Measurements from ENCODE around the gene ZNF629. TPM values are rescaled to one million over a fixed set of nuclear protein-coding genes. Genes with fewer than 3 reads are reported as not detected.
"Not testable (repeated sequence)": the region's sequence is repeated elsewhere in the genome, so short reads cannot be mapped to it uniquely, and the experiment has no call there.

The ZNF629 gene
- polyA plus RNA-seq, 2 of the 4 experiments (the other 2 are of a cell fraction) = 5.9 to 13.6 TPM

DNA sequence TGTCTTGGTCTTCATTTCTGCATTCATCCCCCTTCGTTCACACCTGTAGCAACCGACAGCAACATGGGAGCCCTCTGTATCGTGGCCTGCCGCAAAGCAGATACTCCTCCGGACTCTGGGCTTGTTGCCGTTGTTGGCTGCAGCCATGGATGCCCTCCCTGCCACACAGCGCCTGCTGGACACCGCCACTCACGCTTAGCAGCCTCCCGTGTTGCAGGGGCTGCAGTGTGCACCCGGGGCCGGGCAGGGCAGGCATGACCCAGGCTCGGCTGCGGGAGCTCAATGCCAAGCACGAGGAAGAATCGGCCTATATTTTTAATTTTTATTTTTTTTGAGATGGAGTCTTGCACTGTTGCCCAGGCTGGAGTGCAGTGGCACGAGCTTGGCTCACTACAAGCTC, 34.9 kb upstream of the ZNF629 start:
- Histone ChIP-seq H3K4me3 (no peak overlapping the region), H3K27ac (no peak overlapping the region), H3K4me2 (no peak overlapping the region), H3K9me3 (no peaks in the 10 kb centered on the region), H3K4me1 (no peaks in the 10 kb centered on the region)
- CTCF ChIA-PET = interaction anchor here (1.3 to 3.8 kb wide), 3 partner anchors 17 to 120 kb away, joined by 4 to 17 read pairs (median 6); no protein-coding TSS in a partner anchor
- FAIRE-seq (no peak), DNase-seq (ENCODE audit: low read depth in 1 of 2, low spot score in 1 of 2) (no peak), ATAC-seq (no peak)
- TF ChIP-seq, protein P1, sequence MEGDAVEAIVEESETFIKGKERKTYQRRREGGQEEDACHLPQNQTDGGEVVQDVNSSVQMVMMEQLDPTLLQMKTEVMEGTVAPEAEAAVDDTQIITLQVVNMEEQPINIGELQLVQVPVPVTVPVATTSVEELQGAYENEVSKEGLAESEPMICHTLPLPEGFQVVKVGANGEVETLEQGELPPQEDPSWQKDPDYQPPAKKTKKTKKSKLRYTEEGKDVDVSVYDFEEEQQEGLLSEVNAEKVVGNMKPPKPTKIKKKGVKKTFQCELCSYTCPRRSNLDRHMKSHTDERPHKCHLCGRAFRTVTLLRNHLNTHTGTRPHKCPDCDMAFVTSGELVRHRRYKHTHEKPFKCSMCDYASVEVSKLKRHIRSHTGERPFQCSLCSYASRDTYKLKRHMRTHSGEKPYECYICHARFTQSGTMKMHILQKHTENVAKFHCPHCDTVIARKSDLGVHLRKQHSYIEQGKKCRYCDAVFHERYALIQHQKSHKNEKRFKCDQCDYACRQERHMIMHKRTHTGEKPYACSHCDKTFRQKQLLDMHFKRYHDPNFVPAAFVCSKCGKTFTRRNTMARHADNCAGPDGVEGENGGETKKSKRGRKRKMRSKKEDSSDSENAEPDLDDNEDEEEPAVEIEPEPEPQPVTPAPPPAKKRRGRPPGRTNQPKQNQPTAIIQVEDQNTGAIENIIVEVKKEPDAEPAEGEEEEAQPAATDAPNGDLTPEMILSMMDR (IDR thresholded peaks at IDR 0.05) = no peak
- TF ChIP-seq EHF (CRISPR knock-in tag; IDR thresholded peaks at IDR 0.05) (no peak), NR3C1 (IDR thresholded peaks at IDR 0.05) (no peak), JUNB (IDR thresholded peaks at IDR 0.05) (no peak), RNF2 (IDR thresholded peaks at IDR 0.05; ENCODE audit: borderline replicate concordance, low read depth) (no peak), RCOR1 (IDR thresholded peaks at IDR 0.05; ENCODE audit: low read depth, low read length) (no peak), TP53 (CRISPR knock-in tag; IDR thresholded peaks at IDR 0.05) (no peak), CHD4 (IDR thresholded peaks at IDR 0.05; ENCODE audit: borderline replicate concordance) (no peak), HOXB13 (CRISPR knock-in tag; IDR thresholded peaks at IDR 0.05; ENCODE audit: low read depth) (no peak), RAD21 (conservative IDR thresholded peaks at IDR 0.05 in 1 of 2, IDR thresholded peaks at IDR 0.05 in 1 of 2) (no peak), POLR2AphosphoS2 (conservative IDR thresholded peaks at IDR 0.05; ENCODE audit: low read length) (no peak)
- TF ChIP-seq, protein P2, sequence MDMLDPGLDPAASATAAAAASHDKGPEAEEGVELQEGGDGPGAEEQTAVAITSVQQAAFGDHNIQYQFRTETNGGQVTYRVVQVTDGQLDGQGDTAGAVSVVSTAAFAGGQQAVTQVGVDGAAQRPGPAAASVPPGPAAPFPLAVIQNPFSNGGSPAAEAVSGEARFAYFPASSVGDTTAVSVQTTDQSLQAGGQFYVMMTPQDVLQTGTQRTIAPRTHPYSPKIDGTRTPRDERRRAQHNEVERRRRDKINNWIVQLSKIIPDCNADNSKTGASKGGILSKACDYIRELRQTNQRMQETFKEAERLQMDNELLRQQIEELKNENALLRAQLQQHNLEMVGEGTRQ (IDR thresholded peaks at IDR 0.05) = no peak
- 83% methylated on average over 17 of the region's 17 CpGs for WGBS (ENCODE audit: missing lambda C conversion rate)
- POLR2A ChIA-PET = no interaction called here

DNA sequence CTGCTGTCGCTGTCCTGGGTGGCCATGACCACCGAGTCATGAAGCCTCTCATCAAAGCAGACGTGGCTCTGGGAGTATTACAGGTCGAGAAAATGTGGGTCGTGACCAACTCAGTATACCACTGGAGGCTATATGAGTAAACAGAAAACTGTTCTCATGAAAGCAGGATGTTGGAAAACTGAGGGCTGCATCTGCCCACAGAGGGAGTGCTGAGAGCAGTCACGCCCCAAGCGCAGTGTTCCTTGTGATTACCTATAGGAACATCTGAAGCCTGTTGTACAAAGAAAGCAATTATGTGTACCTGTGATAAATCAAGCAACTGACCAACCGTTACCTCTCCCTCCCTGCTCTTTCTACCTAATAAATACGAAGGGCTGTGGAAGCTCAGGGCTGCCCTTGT, 34.4 kb upstream of the ZNF629 start:
- H3K4me1 ChIP-seq; H3K4me3 ChIP-seq; POLR2A ChIA-PET; H3K4me2 ChIP-seq; H3K9me3 ChIP-seq; DNase-seq (ENCODE audit: low read depth in 1 of 2, low spot score in 1 of 2); H3K27ac ChIP-seq; FAIRE-seq: not testable (repeated sequence)
- 58% methylated on average over 9 of the region's 9 CpGs for WGBS (ENCODE audit: missing lambda C conversion rate)
- CTCF ChIA-PET = interaction anchor here (0.6 to 3.8 kb wide), 2 partner anchors 22 to 65 kb away, joined by 3 to 17 read pairs; no protein-coding TSS in a partner anchor
- ATAC-seq = peak in 1 of 2 experiments; percentile 45; a peak in 2 of 6 replicates

DNA sequence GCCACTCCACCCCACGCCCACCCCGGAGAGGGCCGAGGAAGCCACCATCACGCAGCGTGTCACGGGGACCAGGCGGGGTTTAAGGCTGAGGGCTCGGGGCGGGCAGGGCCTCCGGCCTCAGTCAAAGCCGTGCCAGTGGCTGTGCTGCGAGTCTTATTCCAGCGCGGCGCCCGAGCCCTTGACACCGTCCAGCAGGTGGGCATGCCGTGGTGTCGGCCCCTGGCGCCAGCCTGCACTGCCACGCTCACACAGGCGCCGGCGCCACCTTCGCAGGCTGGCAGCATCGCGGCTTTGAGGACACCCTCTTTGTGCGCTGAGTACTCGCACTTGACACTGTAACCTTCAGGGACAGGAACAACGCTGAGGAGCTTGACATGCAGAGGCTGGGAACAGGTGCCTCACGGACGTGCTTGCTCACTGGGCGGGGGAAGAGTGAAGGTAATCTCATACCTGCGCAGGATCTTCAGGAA, 34.0 kb upstream of the ZNF629 start:
- Histone ChIP-seq H3K27ac (no peak overlapping the region), H3K4me2 (no peak overlapping the region), H3K4me1 (no peaks in the 10 kb centered on the region), H3K4me3 (no peak overlapping the region), H3K9me3 (no peaks in the 10 kb centered on the region)
- peak; percentile 30 to 41; a peak in 3 of 6 replicates for ATAC-seq
- FAIRE-seq = no peak
- ChIA-PET POLR2A (no interaction called here), CTCF (interaction anchor here (0.6 to 3.8 kb wide), 2 partner anchors 22 to 65 kb away, joined by 3 to 17 read pairs; no protein-coding TSS in a partner anchor)
- TF ChIP-seq NFE2L2 (conservative IDR thresholded peaks at IDR 0.05; ENCODE audit: low read length) (no peak), SREBF2 (IDR thresholded peaks at IDR 0.05) (no peak), PHF8 (IDR thresholded peaks at IDR 0.05; ENCODE audit: borderline replicate concordance, low read depth) (no peak), CBX8 (IDR thresholded peaks at IDR 0.05) (no peak), MAFK (IDR thresholded peaks at IDR 0.05; ENCODE audit: partially characterized antibody) (no peak), KDM5A (IDR thresholded peaks at IDR 0.05) (no peak), EHF (CRISPR knock-in tag; IDR thresholded peaks at IDR 0.05) (no peak), FOXS1 (CRISPR knock-in tag; IDR thresholded peaks at IDR 0.05) (no peak), FOSL2 (IDR thresholded peaks at IDR 0.05) (no peak), FOSL2 (CRISPR knock-in tag; IDR thresholded peaks at IDR 0.05) (no peak), ZC3H11A (IDR thresholded peaks at IDR 0.05) (no peak), RFX5 (IDR thresholded peaks at IDR 0.05) (no peak), CBX2 (IDR thresholded peaks at IDR 0.05; ENCODE audit: borderline replicate concordance, low read depth) (no peak)
- TF ChIP-seq, protein P3, sequence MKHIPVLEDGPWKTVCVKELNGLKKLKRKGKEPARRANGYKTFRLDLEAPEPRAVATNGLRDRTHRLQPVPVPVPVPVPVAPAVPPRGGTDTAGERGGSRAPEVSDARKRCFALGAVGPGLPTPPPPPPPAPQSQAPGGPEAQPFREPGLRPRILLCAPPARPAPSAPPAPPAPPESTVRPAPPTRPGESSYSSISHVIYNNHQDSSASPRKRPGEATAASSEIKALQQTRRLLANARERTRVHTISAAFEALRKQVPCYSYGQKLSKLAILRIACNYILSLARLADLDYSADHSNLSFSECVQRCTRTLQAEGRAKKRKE (CRISPR knock-in tag; IDR thresholded peaks at IDR 0.05; ENCODE audit: low read depth) = no peak
- TF ChIP-seq, protein P4, sequence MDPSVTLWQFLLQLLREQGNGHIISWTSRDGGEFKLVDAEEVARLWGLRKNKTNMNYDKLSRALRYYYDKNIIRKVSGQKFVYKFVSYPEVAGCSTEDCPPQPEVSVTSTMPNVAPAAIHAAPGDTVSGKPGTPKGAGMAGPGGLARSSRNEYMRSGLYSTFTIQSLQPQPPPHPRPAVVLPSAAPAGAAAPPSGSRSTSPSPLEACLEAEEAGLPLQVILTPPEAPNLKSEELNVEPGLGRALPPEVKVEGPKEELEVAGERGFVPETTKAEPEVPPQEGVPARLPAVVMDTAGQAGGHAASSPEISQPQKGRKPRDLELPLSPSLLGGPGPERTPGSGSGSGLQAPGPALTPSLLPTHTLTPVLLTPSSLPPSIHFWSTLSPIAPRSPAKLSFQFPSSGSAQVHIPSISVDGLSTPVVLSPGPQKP (IDR thresholded peaks at IDR 0.05; ENCODE audit: low read depth, low read length) = no peak
- TF ChIP-seq, protein P5, sequence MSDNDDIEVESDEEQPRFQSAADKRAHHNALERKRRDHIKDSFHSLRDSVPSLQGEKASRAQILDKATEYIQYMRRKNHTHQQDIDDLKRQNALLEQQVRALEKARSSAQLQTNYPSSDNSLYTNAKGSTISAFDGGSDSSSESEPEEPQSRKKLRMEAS (IDR thresholded peaks at IDR 0.05) = no peak
- TF ChIP-seq, protein P6, sequence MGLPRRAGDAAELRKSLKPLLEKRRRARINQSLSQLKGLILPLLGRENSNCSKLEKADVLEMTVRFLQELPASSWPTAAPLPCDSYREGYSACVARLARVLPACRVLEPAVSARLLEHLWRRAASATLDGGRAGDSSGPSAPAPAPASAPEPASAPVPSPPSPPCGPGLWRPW (IDR thresholded peaks at IDR 0.05) = no peak
- TF ChIP-seq, protein P7, sequence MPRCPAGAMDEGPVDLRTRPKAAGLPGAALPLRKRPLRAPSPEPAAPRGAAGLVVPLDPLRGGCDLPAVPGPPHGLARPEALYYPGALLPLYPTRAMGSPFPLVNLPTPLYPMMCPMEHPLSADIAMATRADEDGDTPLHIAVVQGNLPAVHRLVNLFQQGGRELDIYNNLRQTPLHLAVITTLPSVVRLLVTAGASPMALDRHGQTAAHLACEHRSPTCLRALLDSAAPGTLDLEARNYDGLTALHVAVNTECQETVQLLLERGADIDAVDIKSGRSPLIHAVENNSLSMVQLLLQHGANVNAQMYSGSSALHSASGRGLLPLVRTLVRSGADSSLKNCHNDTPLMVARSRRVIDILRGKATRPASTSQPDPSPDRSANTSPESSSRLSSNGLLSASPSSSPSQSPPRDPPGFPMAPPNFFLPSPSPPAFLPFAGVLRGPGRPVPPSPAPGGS (IDR thresholded peaks at IDR 0.05) = no peak
- DNase-seq (ENCODE audit: low read depth in 1 of 2, low spot score in 1 of 2) = no peak
- 76% methylated on average over 29 of the region's 34 CpGs for WGBS (ENCODE audit: missing lambda C conversion rate)
